ENCODE measurements around the gene FPR3.

FPR3 gene

DNA sequence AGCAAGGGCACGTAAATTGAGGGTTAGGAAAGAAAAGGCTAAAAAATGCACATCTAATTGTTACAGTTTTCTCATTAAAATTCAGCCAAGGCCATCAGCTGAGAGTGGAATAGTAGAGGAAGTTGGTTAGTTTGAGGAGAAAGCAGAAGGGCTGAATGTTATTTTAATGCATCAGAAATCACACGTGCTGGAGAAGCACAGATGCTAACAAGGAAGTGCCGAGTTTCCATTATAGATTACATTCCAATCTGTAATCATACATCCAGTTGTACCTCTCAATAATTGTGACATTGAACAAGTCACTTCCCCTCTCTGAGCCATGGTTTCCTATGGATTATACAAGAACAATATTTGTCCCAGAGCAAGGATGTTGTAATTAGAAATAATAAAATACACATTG lies 25.1 kb downstream of the FPR3 start:
- no peak for DNase-seq (ENCODE audit: low read depth, low spot score)
- no peak overlapping the region for H3K27ac ChIP-seq
- H3K9me3 ChIP-seq (ENCODE audit: low read depth, low read length) = no peaks in the 10 kb centered on the region
- no peak overlapping the region for H3K9ac ChIP-seq (ENCODE audit: insufficient read length)
- no peak overlapping the region for H3K4me3 ChIP-seq
- no peaks in the 10 kb centered on the region for H3K36me3 ChIP-seq (ENCODE audit: insufficient read depth, low read length)
- TF ChIP-seq EZH2 (IDR thresholded peaks at IDR 0.05) (no peak), FOXP2 (optimal IDR thresholded peaks at IDR 0.05; ENCODE audit: control extremely low read depth, extremely low read length, insufficient read depth) (no peak), POLR2AphosphoS5 (IDR thresholded peaks at IDR 0.05; ENCODE audit: borderline replicate concordance, low read depth, low read length) (no peak)

GRCh38 chr19:51820831-51821446 lies 26.0 kb downstream of the FPR3 start:
- no peaks in the 10 kb centered on the region for H3K36me3 ChIP-seq (ENCODE audit: insufficient read depth, low read length)
- no peak overlapping the region for H3K4me3 ChIP-seq
- no peak overlapping the region for H3K27ac ChIP-seq
- H3K9ac ChIP-seq (ENCODE audit: insufficient read length) = no peak overlapping the region
- H3K9me3 ChIP-seq (ENCODE audit: low read depth, low read length) = no peaks in the 10 kb centered on the region
- no peak for DNase-seq (ENCODE audit: low read depth, low spot score)
- TF ChIP-seq FOXP2 (optimal IDR thresholded peaks at IDR 0.05; ENCODE audit: control extremely low read depth, extremely low read length, insufficient read depth) (no peak), POLR2AphosphoS5 (IDR thresholded peaks at IDR 0.05; ENCODE audit: borderline replicate concordance, low read depth, low read length) (no peak)

DNA sequence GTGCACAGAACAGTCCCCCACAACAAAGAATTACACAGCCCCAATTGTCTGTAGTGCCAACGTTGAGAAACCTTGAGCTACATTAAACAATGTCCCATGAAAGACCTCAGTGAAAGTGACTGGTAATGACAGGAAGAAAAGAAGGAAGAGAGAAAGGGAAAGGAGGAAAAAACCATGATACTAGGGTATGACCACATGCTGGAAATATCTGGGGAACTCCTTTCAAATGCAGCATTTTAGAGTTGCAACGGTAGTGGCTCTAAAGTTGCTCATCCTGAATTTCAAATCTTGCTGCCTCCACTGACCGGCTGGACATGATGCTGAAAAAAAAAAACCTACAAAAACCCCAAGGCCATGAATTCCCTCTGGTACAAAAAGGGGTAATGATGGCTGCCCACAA lies 26.5 kb downstream of the FPR3 start:
- H3K9me3 ChIP-seq (ENCODE audit: low read depth, low read length) = peaks cover 4% of the 10 kb centered on the region; the same call in 1 of the 2 replicates
- no peak overlapping the region for H3K27ac ChIP-seq
- no peak overlapping the region for H3K9ac ChIP-seq (ENCODE audit: insufficient read length)

DNA sequence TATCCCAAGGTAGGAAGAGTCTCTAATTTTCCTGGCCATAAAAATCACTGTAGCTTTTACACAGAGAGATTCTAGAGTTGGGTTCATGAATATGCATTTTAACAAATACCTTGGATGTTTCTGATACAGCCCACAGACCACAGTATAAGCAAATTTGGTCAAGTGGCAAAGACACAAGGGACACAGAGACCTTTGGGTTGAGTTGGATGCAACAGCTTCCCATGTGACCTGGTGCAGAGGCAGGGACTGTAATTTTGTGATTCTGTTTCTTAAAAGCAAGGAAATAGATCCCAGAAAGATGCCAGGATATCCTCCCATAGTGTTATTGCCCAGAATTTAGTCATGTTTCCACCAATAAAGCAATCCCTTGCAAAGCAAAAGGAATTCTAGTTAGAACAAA lies 27.0 kb downstream of the FPR3 start:
- TF ChIP-seq FOXP2 (optimal IDR thresholded peaks at IDR 0.05; ENCODE audit: control extremely low read depth, extremely low read length, insufficient read depth) = no peak
- TF ChIP-seq POLR2AphosphoS5 (IDR thresholded peaks at IDR 0.05; ENCODE audit: borderline replicate concordance, low read depth, low read length) = no peak
- TF ChIP-seq EZH2 (IDR thresholded peaks at IDR 0.05) = no peak
- Histone ChIP-seq H3K4me3 (no peak overlapping the region), H3K27ac (no peak overlapping the region), H3K9ac (ENCODE audit: insufficient read length) (no peak overlapping the region), H3K36me3 (ENCODE audit: insufficient read depth, low read length) (no peaks in the 10 kb centered on the region), H3K9me3 (ENCODE audit: low read depth, low read length) (peaks cover 5% of the 10 kb centered on the region; the same call in 1 of the 2 replicates)
- DNase-seq (ENCODE audit: low read depth, low spot score) = no peak

More for the DNA sequence above, 26.5 kb downstream of the FPR3 start:
- DNase-seq (ENCODE audit: low read depth, low spot score) = no peak
- Histone ChIP-seq H3K36me3 (ENCODE audit: insufficient read depth, low read length) (no peaks in the 10 kb centered on the region), H3K4me3 (no peak overlapping the region)
- TF ChIP-seq FOXP2 (optimal IDR thresholded peaks at IDR 0.05; ENCODE audit: control extremely low read depth, extremely low read length, insufficient read depth) (no peak), EZH2 (IDR thresholded peaks at IDR 0.05) (no peak), POLR2AphosphoS5 (IDR thresholded peaks at IDR 0.05; ENCODE audit: borderline replicate concordance, low read depth, low read length) (no peak)

DNA sequence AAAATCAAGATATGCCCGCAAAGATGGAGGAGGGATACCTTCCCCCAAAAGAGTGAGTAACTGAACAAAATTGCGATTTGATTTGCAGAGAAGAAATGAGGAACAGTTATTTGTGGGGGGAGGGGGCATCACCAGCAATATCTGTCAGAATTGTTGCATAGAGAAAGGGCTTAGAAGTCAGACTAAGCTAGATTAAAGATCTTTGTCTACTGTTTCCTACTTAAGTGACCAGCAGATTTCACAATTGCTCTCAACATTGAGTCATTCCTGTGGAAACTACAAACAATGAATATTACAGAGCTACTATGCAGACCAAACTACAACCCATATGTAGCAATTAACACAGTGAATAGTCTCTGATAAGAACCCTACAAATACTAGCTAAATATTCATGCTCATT lies 27.4 kb downstream of the FPR3 start:
- TF ChIP-seq POLR2AphosphoS5 (IDR thresholded peaks at IDR 0.05; ENCODE audit: borderline replicate concordance, low read depth, low read length) = no peak
- no peak for TF ChIP-seq EZH2 (IDR thresholded peaks at IDR 0.05)
- TF ChIP-seq FOXP2 (optimal IDR thresholded peaks at IDR 0.05; ENCODE audit: control extremely low read depth, extremely low read length, insufficient read depth) = no peak
- no peaks in the 10 kb centered on the region for H3K36me3 ChIP-seq (ENCODE audit: insufficient read depth, low read length)
- DNase-seq (ENCODE audit: low read depth, low spot score) = no peak
- no peak overlapping the region for H3K4me3 ChIP-seq
- H3K27ac ChIP-seq = no peak overlapping the region
- H3K9ac ChIP-seq (ENCODE audit: insufficient read length) = no peak overlapping the region
- peaks cover 5% of the 10 kb centered on the region; the same call in 1 of the 2 replicates for H3K9me3 ChIP-seq (ENCODE audit: low read depth, low read length)

- Histone ChIP-seq H3K9me3 (ENCODE audit: low read depth, low read length) (peaks cover 5% of the 10 kb centered on the region; the same call in 1 of the 2 replicates), H3K4me3 (no peak overlapping the region), H3K27ac (no peak overlapping the region), H3K9ac (ENCODE audit: insufficient read length) (no peak overlapping the region), H3K36me3 (ENCODE audit: insufficient read depth, low read length) (no peaks in the 10 kb centered on the region)
- DNase-seq (ENCODE audit: low read depth, low spot score) = no peak
- no peak for TF ChIP-seq POLR2AphosphoS5 (IDR thresholded peaks at IDR 0.05; ENCODE audit: borderline replicate concordance, low read depth, low read length)
Observed at GRCh38 chr19:51822946-51823345, 28.0 kb downstream of the FPR3 start.

DNA sequence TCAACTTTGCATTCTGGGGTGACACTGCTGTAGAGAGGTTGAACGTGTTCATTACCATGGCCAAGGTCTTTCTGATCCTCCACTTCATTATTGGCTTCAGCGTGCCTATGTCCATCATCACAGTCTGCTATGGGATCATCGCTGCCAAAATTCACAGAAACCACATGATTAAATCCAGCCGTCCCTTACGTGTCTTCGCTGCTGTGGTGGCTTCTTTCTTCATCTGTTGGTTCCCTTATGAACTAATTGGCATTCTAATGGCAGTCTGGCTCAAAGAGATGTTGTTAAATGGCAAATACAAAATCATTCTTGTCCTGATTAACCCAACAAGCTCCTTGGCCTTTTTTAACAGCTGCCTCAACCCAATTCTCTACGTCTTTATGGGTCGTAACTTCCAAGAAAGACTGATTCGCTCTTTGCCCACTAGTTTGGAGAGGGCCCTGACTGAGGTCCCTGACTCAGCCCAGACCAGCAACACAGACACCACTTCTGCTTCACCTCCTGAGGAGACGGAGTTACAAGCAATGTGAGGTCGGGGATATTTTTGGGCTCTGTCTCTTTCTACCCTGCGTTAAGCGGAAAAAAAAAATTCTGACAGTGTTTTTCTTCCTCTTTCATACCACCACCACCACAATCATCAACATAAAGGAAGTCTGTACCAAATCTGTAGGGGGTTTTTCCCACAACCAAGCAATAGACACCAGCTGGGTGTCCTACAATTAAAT lies 29.5 kb downstream of the FPR3 start:
- H3K27ac ChIP-seq = no peak overlapping the region
- TF ChIP-seq EZH2 (IDR thresholded peaks at IDR 0.05) (no peak), FOXP2 (optimal IDR thresholded peaks at IDR 0.05; ENCODE audit: control extremely low read depth, extremely low read length, insufficient read depth) (no peak), POLR2AphosphoS5 (IDR thresholded peaks at IDR 0.05; ENCODE audit: borderline replicate concordance, low read depth, low read length) (no peak)
- no peak overlapping the region for H3K9ac ChIP-seq (ENCODE audit: insufficient read length)
- no peak for DNase-seq (ENCODE audit: low read depth, low spot score)
- H3K4me3 ChIP-seq = no peak overlapping the region
- H3K9me3 ChIP-seq (ENCODE audit: low read depth, low read length) = peaks cover 5% of the 10 kb centered on the region; the same call in 1 of the 2 replicates
- H3K36me3 ChIP-seq (ENCODE audit: insufficient read depth, low read length) = no peaks in the 10 kb centered on the region

- H3K9ac ChIP-seq (ENCODE audit: insufficient read length) = no peak overlapping the region
- TF ChIP-seq FOXP2 (optimal IDR thresholded peaks at IDR 0.05; ENCODE audit: control extremely low read depth, extremely low read length, insufficient read depth) (no peak), EZH2 (IDR thresholded peaks at IDR 0.05) (no peak), POLR2AphosphoS5 (IDR thresholded peaks at IDR 0.05; ENCODE audit: borderline replicate concordance, low read depth, low read length) (no peak)
- peaks cover 5% of the 10 kb centered on the region; the same call in 1 of the 2 replicates for H3K9me3 ChIP-seq (ENCODE audit: low read depth, low read length)
- no peak overlapping the region for H3K4me3 ChIP-seq
- H3K27ac ChIP-seq = no peak overlapping the region
- no peaks in the 10 kb centered on the region for H3K36me3 ChIP-seq (ENCODE audit: insufficient read depth, low read length)
- DNase-seq (ENCODE audit: low read depth, low spot score) = no peak
Observed at GRCh38 chr19:51830274-51830673, 35.3 kb downstream of the FPR3 start.

Data from SK-N-MC (cell line).